ENCODE results near the gene LRRC47. TPM values are rescaled to one million over a fixed set of nuclear protein-coding genes. Genes with fewer than 3 reads are reported as not detected.

The LRRC47 gene
- total and polyA plus RNA-seq, 2 of the 8 experiments (the other 6 are each of a cell fraction or from before 2014, with no cell fraction given), result 38.3 to 82.4 TPM

DNA sequence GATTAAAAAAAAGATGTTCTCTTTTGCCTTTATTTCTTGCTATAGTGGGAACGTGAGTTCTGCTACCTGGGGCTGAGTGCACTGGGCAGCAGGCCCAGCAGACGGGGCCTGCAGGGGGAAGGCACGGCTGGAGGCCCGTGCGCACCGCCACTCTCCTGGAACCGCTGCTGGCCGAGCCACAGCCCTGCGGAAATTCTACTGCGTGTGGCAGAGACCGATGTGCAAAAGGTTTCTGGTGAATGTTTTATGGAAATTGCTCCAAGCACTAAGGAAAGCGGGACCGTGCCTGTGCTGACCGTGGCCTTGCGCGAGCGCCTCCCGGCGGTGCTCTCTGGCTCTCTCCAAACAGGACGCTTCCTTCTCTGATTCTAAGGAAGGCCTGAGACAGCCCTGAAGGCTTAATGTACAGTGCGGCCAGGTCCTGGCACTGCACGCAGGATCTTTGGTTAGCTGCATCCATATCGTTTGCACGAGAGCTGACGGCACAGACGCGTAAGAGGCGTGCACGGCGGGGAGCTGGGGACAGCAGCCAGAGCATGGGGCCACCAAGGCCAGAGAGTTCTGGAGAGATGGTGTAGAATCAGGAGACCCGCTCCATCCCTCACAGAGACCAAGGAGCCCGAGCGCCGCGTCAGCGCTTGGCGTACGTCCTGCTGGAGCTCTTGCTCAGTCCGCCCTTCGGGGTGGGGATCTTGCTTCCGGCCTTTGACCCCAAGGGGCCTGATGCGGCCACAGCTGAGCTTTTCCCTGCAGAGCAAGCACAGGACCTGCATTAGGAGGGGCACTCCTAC, 18.7 kb upstream of the LRRC47 start:
- Histone ChIP-seq H3K9me3 (ENCODE audit: insufficient read depth in 2 of 2, low read depth in 1 of 2, low read length in 1 of 2) (no peaks in the 10 kb centered on the region), H3K79me1 (ENCODE audit: low read depth, low read length) (no peaks in the 10 kb centered on the region), H3K23me2 (ENCODE audit: low read depth, low read length) (no peaks in the 10 kb centered on the region), H2BK120ac (replicated peaks; ENCODE audit: low read depth, low read length) (no peak overlapping the region), H3K27ac (ENCODE audit: low read depth, low read length) (no peak overlapping the region), H3K18ac (ENCODE audit: extremely low read depth, low read length) (no peak overlapping the region), H3K36me3 (ENCODE audit: control insufficient read depth in 2 of 4, insufficient read depth in 4 of 4, low read length in 3 of 4) (peaks cover 0 to 3% (median 0%) of the 10 kb centered on the region in 4 experiments; a peak in 1 of 8 replicates), H3K14ac (ENCODE audit: insufficient read length) (no peak overlapping the region), H2BK5ac (ENCODE audit: low read depth, low read length) (no peak overlapping the region), H3K9ac (replicated peaks in 1 of 4; ENCODE audit: extremely low read depth in 1 of 4, low read depth in 3 of 4, low read length in 3 of 4) (no peak overlapping the region), H3K4me1 (replicated peaks in 1 of 4; ENCODE audit: control insufficient read depth in 3 of 4, insufficient read depth in 4 of 4, low read length in 3 of 4) (peaks cover 0 to 5% (median 0%) of the 10 kb centered on the region in 4 experiments; a peak in 1 of 7 replicates), H2AK5ac (ENCODE audit: low read depth, low read length) (no peak overlapping the region), H3K4me3 (ENCODE audit: extremely low read depth in 1 of 4, insufficient read depth in 2 of 4, low read depth in 3 of 4, low read length in 4 of 4) (no peak overlapping the region), H2BK20ac (ENCODE audit: low read length) (no peak overlapping the region), H2BK12ac (ENCODE audit: low read depth, low read length) (no peak overlapping the region), H4K8ac (ENCODE audit: extremely low read depth, insufficient read depth, low read length) (no peak overlapping the region), H3K27me3 (replicated peaks in 1 of 4; ENCODE audit: control insufficient read depth in 3 of 4, extremely low read depth in 1 of 4, insufficient read depth in 3 of 4, low read length in 3 of 4) (no peaks in the 10 kb centered on the region), H4K5ac (ENCODE audit: insufficient read length, low read depth, low read length) (no peak overlapping the region), H3K4ac (replicated peaks; ENCODE audit: insufficient read length, low read depth, low read length) (no peak overlapping the region), H3K4me2 (ENCODE audit: insufficient read depth in 1 of 2, low read depth in 2 of 2, low read length in 2 of 2) (no peak overlapping the region), H3K79me2 (ENCODE audit: control insufficient read depth in 1 of 2, insufficient read depth in 2 of 2, low read length in 2 of 2) (no peaks in the 10 kb centered on the region), H3K56ac (replicated peaks; ENCODE audit: insufficient read length, low read depth, low read length) (no peak overlapping the region), H2AFZ (ENCODE audit: low read length) (no peak overlapping the region), H3K23ac (ENCODE audit: insufficient read length) (no peak overlapping the region), H2BK15ac (ENCODE audit: low read length) (no peak overlapping the region), H4K20me1 (replicated peaks in 1 of 2; ENCODE audit: control insufficient read depth in 1 of 2, insufficient read depth in 2 of 2, low read length in 2 of 2) (peaks cover 0 to 1% of the 10 kb centered on the region in 2 experiments), H4K91ac (replicated peaks; ENCODE audit: insufficient read length, low read length) (no peak overlapping the region)
- WGBS, 2 experiments (ENCODE audit: extremely low coverage in 1 of 2, insufficient coverage in 1 of 2, insufficient read length in 1 of 2, insufficient replicate concordance in 2 of 2, low coverage in 1 of 2, low lambda C conversion rate in 2 of 2, missing lambda C conversion rate in 1 of 2), result 93% methylated on average over 36 of the region's 42 CpGs; no CpG with 5 or more reads in 1 of the 2 experiments
- ChIA-PET POLR2A (ENCODE audit: partially characterized antibody) (interaction anchor here (1.6 kb wide), 1 partner anchor 21 kb away, joined by 4 read pairs; no protein-coding TSS in a partner anchor), CTCF (ENCODE audit: partially characterized antibody) (interaction anchor here (1.7 to 2.7 kb wide), 2 partner anchors 11 to 14 kb away, joined by 5 to 8 read pairs; no protein-coding TSS in a partner anchor)
- DNase-seq (ENCODE audit: low read depth in 1 of 2, low spot score in 2 of 2) (no peak), FAIRE-seq (no peak)
- TF ChIP-seq ASH2L (IDR thresholded peaks at IDR 0.05; ENCODE audit: low read length) (no peak), SAP30 (IDR thresholded peaks at IDR 0.05; ENCODE audit: insufficient read depth, insufficient replicate concordance, low read length) (no peak), SRF (IDR thresholded peaks at IDR 0.05; ENCODE audit: low read depth, low read length) (no peak), HDAC2 (IDR thresholded peaks at IDR 0.05; ENCODE audit: borderline replicate concordance in 1 of 2, low read depth in 2 of 2, low read length in 2 of 2) (no peak), HDAC6 (IDR thresholded peaks at IDR 0.05; ENCODE audit: low read depth, low read length) (no peak), SIRT6 (IDR thresholded peaks at IDR 0.05; ENCODE audit: low read length) (no peak), KDM1A (IDR thresholded peaks at IDR 0.05; ENCODE audit: borderline replicate concordance, low read length) (no peak), NRF1 (IDR thresholded peaks at IDR 0.05; ENCODE audit: low read depth, low read length) (no peak), EP300 (IDR thresholded peaks at IDR 0.05; ENCODE audit: borderline replicate concordance in 1 of 2, low read depth in 2 of 2, low read length in 2 of 2) (no peak), RBBP5 (IDR thresholded peaks at IDR 0.05; ENCODE audit: borderline replicate concordance, low read depth, low read length) (no peak)

Data from H1 (cell line).